HepG2 (cell line): Measurements from ENCODE around the gene NEDD4L. TPM values are rescaled to one million over a fixed set of nuclear protein-coding genes. Genes with fewer than 3 reads are reported as not detected.

Experiments used
- CBFB ChIP-seq: sonication (generic); formaldehyde crosslinking; IDR thresholded peaks from 2 replicates; pipeline ENCODE4 v1.4.0; 2020; ENCODE audit warnings: missing genetic modification reagents
- CBX5 ChIP-seq: sonication (generic); formaldehyde crosslinking; IDR thresholded peaks from 2 replicates; pipeline ENCODE4 v1.4.0; 2020; ENCODE audit warnings: missing genetic modification reagents, borderline replicate concordance
- HNRNPK ChIP-seq: fragments of 200-400 bp; formaldehyde crosslinking; IDR thresholded peaks from 2 replicates; pipeline ENCODE4 v1.6.1; 2018; ENCODE audit warnings: low read length, low read depth, moderate library complexity, mild to moderate bottlenecking; ENCODE audit not compliant: poor library complexity, severe bottlenecking
- KLF9 ChIP-seq: IDR thresholded peaks from 2 replicates; pipeline ENCODE4 v1.6.1; 2016; ENCODE audit warnings: low read depth
- NFATC3 ChIP-seq: sonication (generic); formaldehyde crosslinking; IDR thresholded peaks from 2 replicates; pipeline ENCODE4 v1.5.1; 2020; ENCODE audit warnings: mild to moderate bottlenecking, missing genetic modification reagents
- POLR2G ChIP-seq: fragments of 200-400 bp; formaldehyde crosslinking; IDR thresholded peaks from 2 replicates; pipeline ENCODE4 v1.6.1; 2018; ENCODE audit warnings: mild to moderate bottlenecking, low read depth, low read length, moderate library complexity
- REXO4 ChIP-seq: sonication (generic); formaldehyde crosslinking; IDR thresholded peaks from 2 replicates; pipeline ENCODE4 v1.8.0; 2022; ENCODE audit warnings: missing genetic modification reagents, mild to moderate bottlenecking, borderline replicate concordance
- RXRA ChIP-seq: sonication (generic); formaldehyde crosslinking; IDR thresholded peaks from 2 replicates; pipeline ENCODE4 v1.5.1; 2020; ENCODE audit warnings: missing genetic modification reagents
- SALL2 ChIP-seq: sonication (generic); formaldehyde crosslinking; IDR thresholded peaks from 2 replicates; pipeline ENCODE4 v1.8.1; 2023; ENCODE audit warnings: mild to moderate bottlenecking, missing genetic modification reagents, inconsistent platforms
- SMARCC2 ChIP-seq: fragments of 450-650 bp; IDR thresholded peaks from 2 replicates; pipeline ENCODE4 v1.6.1; 2017; ENCODE audit warnings: antibody characterized with exemption, mild to moderate bottlenecking
- TGIF2 ChIP-seq: IDR thresholded peaks from 2 replicates; pipeline ENCODE4 v1.6.1; 2016; ENCODE audit warnings: control low read depth, missing compliant biosample characterization
- ZBTB8A ChIP-seq: sonication (generic); formaldehyde crosslinking; IDR thresholded peaks from 2 replicates; pipeline ENCODE4 v1.4.0; 2020; ENCODE audit warnings: mild to moderate bottlenecking, low read depth, missing genetic modification reagents, borderline replicate concordance
- ZNF451 ChIP-seq: sonication (generic); formaldehyde crosslinking; IDR thresholded peaks from 2 replicates; pipeline ENCODE4 v1.5.0; 2020; ENCODE audit warnings: mild to moderate bottlenecking, missing genetic modification reagents
- ZNF878 ChIP-seq: sonication (generic); formaldehyde crosslinking; IDR thresholded peaks from 2 replicates; pipeline ENCODE4 v1.8.1; 2023; ENCODE audit warnings: mild to moderate bottlenecking, missing genetic modification reagents, moderate library complexity
- ZZZ3 ChIP-seq: sonication (generic); formaldehyde crosslinking; IDR thresholded peaks from 2 replicates; pipeline ENCODE4 v1.4.0; 2020; ENCODE audit warnings: missing genetic modification reagents, mild to moderate bottlenecking, borderline replicate concordance
- polyA plus RNA-seq, 8 experiments: library from polyadenylated mRNA; depleted of rRNA in 3 of 8; stranded (reverse) in 7 of 8; unstranded in 1 of 8; fragments of >200 nt; fragmentation: Illumina TruSeq in 4 of 8; extraction: Trizol in 4 of 8; gene quantifications; 2 replicates each; pipeline versions ENCODE4 v1.2.1 to v1.2.3, GENCODE V29; 2011 to 2016; ENCODE audit warnings: low read depth in 4 of 8, missing spikeins in 1 of 8, mixed read lengths in 1 of 8; ENCODE audit not compliant: insufficient read depth in 1 of 8
- total RNA-seq, 5 experiments: library from RNA; depleted of rRNA; stranded (reverse); fragments of >200 nt; fragmentation: Illumina TruSeq; extraction: Trizol; gene quantifications; 2 replicates each; pipeline ENCODE4 v1.2.3, GENCODE V29; 2016; ENCODE audit warnings: low read depth in 1 of 5
- TF ChIP-seq, protein P1 (sequence below): sonication (generic); formaldehyde crosslinking; IDR thresholded peaks from 2 replicates; pipeline ENCODE4 v1.4.0; 2020; ENCODE audit warnings: mild to moderate bottlenecking, missing genetic modification reagents
- TF ChIP-seq, protein P2 (sequence below), 2 experiments: sonication (generic) in 1 of 2; formaldehyde crosslinking in 1 of 2; IDR thresholded peaks; 2 replicates each; pipeline versions ENCODE4 v1.5.1 to v1.6.1; 2011 to 2020; ENCODE audit warnings: borderline replicate concordance in 1 of 2, low read depth in 1 of 2, low read length in 1 of 2, mild to moderate bottlenecking in 1 of 2, missing genetic modification reagents in 1 of 2, moderate library complexity in 1 of 2
- TF ChIP-seq, protein P3 (sequence below): sonication (generic); formaldehyde crosslinking; IDR thresholded peaks from 2 replicates; pipeline ENCODE4; 2020; ENCODE audit warnings: missing genetic modification reagents, mild to moderate bottlenecking, borderline replicate concordance
- TF ChIP-seq, protein P4 (sequence below): sonication (generic); formaldehyde crosslinking; IDR thresholded peaks from 2 replicates; pipeline ENCODE4 v1.4.0; 2020; ENCODE audit warnings: low read depth, mild to moderate bottlenecking, missing genetic modification reagents
- TF ChIP-seq, protein P5 (sequence below): sonication (generic); formaldehyde crosslinking; conservative IDR thresholded peaks from 2 replicates; pipeline ENCODE4 v1.5.0; 2020; ENCODE audit warnings: missing genetic modification reagents

Gene NEDD4L
- total and polyA plus RNA-seq, 2 of the 13 experiments (the other 11 are each of a cell fraction or from before 2014, with no cell fraction given), result 168 to 390 TPM

DNA sequence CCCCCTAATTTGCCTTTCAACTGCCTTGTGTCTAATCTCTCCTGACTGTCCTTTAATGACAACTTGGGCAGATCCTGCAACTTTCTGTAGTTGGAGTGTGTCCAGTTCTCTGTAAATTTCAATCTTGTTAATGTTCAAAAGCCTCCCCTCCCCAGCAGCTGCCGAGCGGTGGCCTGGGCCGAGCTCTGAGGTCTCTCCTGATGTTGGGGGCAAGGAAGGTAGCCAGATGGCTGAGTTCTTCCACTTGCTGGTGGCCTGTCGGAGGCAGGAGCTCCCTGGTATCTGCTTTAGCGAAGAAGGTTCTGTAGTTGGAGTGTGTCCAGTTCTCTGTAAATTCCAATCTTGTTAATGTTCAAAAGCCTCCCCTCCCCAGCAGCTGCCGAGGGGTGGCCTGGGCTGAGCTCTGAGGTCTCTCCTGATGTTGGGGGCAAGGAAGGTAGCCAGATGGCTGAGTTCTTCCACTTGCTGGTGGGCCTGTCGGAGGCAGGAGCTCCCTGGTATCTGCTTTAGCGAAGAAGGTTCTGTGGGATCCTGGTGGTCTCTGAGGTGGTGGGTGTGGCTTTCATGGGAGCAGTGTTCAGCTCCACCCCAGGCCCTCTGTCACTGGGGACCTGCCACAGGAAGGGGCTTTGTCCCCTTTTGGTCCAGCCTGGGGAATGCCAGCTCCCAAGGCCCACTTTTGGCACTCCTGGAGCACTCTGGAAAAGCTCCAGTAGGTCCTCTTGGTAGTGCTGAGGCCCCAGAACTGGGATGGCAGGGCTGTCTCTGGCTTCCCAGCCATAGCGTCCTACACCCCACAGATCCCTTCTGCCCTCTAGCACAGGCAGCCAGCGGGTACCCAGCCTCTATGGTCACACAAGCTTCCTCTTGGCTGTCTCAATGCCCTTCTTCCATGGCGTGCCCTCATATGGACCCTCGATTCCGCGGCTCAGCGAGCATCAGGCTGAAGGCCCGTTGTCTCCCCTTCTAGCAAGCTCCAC lies 373.0 kb downstream of the NEDD4L start (continued):
- TF ChIP-seq, protein P1, sequence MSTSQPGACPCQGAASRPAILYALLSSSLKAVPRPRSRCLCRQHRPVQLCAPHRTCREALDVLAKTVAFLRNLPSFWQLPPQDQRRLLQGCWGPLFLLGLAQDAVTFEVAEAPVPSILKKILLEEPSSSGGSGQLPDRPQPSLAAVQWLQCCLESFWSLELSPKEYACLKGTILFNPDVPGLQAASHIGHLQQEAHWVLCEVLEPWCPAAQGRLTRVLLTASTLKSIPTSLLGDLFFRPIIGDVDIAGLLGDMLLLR (CRISPR knock-in tag), result no peak
- TF ChIP-seq, protein P2, sequence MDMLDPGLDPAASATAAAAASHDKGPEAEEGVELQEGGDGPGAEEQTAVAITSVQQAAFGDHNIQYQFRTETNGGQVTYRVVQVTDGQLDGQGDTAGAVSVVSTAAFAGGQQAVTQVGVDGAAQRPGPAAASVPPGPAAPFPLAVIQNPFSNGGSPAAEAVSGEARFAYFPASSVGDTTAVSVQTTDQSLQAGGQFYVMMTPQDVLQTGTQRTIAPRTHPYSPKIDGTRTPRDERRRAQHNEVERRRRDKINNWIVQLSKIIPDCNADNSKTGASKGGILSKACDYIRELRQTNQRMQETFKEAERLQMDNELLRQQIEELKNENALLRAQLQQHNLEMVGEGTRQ (IDR thresholded peaks at IDR 0.05; ENCODE audit: low read depth, low read length), result no peak
- TF ChIP-seq, protein P2 (CRISPR knock-in tag; IDR thresholded peaks at IDR 0.05; ENCODE audit: borderline replicate concordance), result no peak
- peak; percentile 41; the same call in 1 of the 2 replicates for TF ChIP-seq SALL2
- peak; percentile 67; the same call in 1 of the 2 replicates for TF ChIP-seq POLR2G
- no peak; the same call in none of the 2 replicates for TF ChIP-seq RXRA
- no peak for TF ChIP-seq KLF9 (CRISPR knock-in tag)
- no peak for TF ChIP-seq CBX5 (CRISPR knock-in tag)
- TF ChIP-seq SMARCC2, result no peak
- TF ChIP-seq ZZZ3 (CRISPR knock-in tag), result no peak
- TF ChIP-seq, protein P3, sequence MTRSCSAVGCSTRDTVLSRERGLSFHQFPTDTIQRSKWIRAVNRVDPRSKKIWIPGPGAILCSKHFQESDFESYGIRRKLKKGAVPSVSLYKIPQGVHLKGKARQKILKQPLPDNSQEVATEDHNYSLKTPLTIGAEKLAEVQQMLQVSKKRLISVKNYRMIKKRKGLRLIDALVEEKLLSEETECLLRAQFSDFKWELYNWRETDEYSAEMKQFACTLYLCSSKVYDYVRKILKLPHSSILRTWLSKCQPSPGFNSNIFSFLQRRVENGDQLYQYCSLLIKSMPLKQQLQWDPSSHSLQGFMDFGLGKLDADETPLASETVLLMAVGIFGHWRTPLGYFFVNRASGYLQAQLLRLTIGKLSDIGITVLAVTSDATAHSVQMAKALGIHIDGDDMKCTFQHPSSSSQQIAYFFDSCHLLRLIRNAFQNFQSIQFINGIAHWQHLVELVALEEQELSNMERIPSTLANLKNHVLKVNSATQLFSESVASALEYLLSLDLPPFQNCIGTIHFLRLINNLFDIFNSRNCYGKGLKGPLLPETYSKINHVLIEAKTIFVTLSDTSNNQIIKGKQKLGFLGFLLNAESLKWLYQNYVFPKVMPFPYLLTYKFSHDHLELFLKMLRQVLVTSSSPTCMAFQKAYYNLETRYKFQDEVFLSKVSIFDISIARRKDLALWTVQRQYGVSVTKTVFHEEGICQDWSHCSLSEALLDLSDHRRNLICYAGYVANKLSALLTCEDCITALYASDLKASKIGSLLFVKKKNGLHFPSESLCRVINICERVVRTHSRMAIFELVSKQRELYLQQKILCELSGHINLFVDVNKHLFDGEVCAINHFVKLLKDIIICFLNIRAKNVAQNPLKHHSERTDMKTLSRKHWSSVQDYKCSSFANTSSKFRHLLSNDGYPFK (CRISPR knock-in tag), result no peak; the same call in none of the 2 replicates
- TF ChIP-seq ZNF878, result no peak
- TF ChIP-seq, protein P4, sequence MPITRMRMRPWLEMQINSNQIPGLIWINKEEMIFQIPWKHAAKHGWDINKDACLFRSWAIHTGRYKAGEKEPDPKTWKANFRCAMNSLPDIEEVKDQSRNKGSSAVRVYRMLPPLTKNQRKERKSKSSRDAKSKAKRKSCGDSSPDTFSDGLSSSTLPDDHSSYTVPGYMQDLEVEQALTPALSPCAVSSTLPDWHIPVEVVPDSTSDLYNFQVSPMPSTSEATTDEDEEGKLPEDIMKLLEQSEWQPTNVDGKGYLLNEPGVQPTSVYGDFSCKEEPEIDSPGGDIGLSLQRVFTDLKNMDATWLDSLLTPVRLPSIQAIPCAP (CRISPR knock-in tag), result no peak
- no peak for TF ChIP-seq CBFB (CRISPR knock-in tag)
- no peak for TF ChIP-seq TGIF2 (CRISPR knock-in tag)
- TF ChIP-seq REXO4 (CRISPR knock-in tag), result no peak
- TF ChIP-seq HNRNPK, result no peak
- TF ChIP-seq, protein P5, sequence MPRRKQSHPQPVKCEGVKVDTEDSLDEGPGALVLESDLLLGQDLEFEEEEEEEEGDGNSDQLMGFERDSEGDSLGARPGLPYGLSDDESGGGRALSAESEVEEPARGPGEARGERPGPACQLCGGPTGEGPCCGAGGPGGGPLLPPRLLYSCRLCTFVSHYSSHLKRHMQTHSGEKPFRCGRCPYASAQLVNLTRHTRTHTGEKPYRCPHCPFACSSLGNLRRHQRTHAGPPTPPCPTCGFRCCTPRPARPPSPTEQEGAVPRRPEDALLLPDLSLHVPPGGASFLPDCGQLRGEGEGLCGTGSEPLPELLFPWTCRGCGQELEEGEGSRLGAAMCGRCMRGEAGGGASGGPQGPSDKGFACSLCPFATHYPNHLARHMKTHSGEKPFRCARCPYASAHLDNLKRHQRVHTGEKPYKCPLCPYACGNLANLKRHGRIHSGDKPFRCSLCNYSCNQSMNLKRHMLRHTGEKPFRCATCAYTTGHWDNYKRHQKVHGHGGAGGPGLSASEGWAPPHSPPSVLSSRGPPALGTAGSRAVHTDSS (CRISPR knock-in tag), result no peak
- no peak for TF ChIP-seq ZBTB8A (CRISPR knock-in tag)
- no peak for TF ChIP-seq ZNF451 (CRISPR knock-in tag)
- TF ChIP-seq NFATC3 (CRISPR knock-in tag), result no peak
